GM12873 (cell line): Measurements from ENCODE around the gene SWI5.

Experiments
- TF ChIP-seq, protein P1 (sequence below): IDR thresholded peaks from 2 replicates; pipeline ENCODE4 v1.5.1; 2012; ENCODE audit warnings: low read depth, mild to moderate bottlenecking, moderate library complexity, low read length, control low read depth; ENCODE audit not compliant: insufficient read depth; ENCODE audit errors: missing control alignments

Gene SWI5

DNA sequence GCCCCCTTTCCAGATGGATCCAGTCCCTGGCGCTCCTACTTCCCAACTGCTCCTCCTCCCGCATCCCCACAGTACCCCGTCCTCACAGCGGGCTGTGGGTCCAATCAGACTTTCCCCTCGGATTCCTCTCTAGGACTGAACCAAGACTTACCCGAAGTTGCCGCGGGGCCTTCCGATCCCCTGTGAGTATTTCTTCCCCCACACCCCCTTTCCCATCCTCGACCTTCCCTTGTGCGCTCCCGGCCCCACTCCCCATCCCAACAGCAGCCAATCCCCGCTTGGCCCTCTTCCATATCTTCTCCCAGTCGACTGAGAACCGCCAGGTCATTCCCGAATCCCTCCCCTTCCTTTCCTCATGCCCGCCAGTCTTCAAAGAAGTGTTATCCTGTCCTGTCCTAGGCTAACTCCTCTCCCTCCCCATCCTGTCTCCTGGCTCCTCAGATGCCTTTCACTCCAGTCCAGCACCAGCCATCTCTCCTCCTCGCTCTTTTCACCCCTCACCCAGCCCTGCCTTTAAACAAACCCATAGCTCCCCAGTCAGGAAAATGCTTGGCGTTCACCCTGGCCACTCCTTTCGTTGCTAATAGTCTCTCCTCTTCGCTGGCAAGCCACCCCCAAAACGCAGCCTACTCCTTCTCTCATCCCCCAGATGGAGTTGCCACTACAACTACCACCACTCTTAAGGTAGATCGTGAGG lies 646 bp downstream of the SWI5 start:
- TF ChIP-seq, protein P1, sequence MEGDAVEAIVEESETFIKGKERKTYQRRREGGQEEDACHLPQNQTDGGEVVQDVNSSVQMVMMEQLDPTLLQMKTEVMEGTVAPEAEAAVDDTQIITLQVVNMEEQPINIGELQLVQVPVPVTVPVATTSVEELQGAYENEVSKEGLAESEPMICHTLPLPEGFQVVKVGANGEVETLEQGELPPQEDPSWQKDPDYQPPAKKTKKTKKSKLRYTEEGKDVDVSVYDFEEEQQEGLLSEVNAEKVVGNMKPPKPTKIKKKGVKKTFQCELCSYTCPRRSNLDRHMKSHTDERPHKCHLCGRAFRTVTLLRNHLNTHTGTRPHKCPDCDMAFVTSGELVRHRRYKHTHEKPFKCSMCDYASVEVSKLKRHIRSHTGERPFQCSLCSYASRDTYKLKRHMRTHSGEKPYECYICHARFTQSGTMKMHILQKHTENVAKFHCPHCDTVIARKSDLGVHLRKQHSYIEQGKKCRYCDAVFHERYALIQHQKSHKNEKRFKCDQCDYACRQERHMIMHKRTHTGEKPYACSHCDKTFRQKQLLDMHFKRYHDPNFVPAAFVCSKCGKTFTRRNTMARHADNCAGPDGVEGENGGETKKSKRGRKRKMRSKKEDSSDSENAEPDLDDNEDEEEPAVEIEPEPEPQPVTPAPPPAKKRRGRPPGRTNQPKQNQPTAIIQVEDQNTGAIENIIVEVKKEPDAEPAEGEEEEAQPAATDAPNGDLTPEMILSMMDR, result no peak

DNA sequence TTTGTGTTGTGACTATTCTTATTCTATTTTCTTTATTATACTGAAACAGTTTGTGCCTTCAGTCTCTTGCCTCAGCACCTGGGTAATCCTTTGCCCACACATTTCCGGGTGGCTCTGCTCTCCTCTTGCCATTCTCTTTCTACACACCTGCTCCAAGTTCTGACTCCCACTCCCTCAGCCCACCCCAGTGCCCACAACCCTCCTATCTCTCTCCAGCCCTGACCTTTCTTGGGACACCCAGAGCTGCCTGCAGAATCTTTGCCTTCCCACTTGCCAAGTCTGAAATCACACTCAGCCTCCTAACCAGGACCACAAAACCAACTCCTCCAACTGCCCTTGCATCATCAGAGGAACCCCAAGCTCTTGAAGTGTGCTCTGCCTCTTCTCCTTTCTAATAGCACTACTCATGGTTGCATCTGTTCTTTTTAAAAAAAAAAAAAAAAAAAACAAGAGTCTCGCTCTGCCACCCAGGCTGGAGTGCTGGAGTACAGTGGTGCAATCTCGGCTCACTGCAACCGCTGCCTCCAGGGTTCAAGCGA lies 4.1 kb downstream of the SWI5 start:
- TF ChIP-seq, protein P1, result no peak

DNA sequence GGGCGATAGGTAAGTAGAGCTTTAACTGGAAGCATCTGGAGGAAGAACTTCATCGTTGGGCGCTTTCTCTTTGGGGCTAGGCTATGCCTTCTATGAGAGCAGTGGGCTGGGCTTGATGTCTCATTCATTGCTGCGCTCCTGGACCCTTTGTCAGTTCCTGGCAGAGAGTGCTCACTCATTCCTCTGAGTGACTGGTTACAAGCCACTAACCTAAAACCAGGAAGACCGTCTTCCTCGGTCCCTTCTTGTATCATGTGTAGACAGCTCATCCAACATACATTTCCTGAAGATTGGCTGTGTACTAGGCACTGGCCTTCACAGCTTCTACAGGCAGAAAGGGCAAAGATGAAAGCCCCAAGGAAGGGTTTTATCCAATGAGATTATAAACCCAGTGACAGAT lies 6.4 kb downstream of the SWI5 start:
- TF ChIP-seq, protein P1, result no peak

DNA sequence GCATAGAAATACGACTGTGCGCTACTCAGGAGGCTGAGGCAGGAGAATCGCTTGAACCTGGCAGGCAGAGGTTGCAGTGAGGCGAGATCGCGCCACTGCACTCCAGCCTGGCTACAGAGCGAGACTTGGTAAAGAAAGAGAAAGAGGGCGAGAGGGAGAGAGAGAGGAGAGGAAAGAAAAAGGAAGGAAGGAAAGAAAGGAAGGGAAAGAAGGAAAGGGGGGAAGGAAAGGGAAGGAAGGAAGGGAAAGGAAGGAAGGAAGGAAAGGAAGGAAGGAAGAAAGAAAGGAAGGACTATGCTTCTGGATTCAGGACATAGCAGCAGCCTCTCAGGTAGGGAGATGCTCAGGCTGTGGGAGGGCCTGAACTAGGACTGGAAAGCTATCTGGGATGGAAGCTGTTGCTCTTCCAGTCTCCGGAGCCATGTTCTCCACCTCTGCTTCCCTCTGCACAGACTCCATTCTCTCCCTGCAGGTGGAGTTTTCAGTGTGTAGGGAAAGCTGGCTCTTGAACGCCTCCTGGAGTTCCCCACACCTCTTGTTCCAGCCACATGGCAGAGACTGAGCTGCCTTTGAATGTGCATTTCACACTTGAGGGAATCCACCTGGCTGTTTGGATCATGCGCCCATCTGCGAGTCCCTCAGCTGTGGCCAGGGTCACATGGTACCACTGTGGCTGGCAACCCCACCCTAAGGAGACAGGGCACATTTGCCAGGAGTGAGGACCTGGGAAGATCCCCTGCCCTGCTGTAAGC lies 9.1 kb downstream of the SWI5 start:
- TF ChIP-seq, protein P1, result no peak

DNA sequence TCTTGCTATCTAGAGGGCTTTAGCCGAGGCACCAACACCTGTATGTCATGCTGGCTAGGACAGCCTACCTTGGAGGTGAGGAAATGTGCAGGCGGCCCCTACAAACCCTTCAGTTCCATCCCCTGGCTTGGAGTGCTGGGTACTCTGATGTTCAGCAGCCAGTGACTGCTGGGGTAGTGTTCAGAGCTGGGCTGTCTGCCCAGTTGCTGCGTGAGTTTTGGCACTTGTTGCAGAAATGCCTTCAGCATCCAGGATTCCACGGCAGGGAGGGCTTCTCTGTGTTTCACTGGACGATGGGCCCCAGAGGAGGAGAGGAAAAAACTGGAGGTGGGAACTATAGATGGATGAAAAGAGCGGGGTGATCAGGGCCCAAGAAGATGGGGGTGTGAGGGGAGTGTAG lies 10.4 kb downstream of the SWI5 start:
- TF ChIP-seq, protein P1, result no peak

DNA sequence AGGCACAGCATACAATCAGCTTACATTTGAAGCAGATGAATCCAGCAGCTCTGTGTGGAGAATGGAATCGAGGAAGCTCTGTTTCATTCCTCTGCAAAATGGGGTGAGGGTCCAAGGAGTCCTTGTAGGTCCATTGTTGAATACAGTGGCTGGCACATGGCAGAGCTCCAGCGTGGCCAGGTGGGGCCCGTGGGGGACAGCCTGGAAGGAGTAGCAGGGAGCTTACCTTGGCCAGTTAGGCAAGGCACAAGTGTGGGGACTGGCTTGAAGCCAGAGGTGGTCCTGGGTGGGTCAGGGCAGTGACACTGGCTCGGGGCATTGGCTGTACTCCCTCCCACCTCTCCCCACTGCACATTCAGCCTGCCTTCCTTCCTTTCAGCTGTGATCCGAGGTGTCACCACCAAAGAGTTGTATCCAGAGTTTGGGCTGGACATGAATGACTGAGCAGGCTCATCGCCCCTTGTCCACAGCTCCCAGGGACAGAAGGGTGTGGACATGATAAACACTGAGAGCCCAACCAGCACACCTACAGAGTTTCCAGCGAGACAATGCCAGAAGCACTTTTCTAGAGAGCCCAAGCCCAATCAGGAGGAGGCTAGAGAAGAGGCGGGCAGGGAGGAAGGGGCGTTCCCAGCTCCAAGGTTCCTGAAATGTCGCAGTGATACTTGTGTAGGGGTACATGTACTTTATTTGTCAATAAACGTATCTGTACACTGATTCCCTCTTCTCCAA lies 12.4 kb downstream of the SWI5 start:
- TF ChIP-seq, protein P1, result no peak

DNA sequence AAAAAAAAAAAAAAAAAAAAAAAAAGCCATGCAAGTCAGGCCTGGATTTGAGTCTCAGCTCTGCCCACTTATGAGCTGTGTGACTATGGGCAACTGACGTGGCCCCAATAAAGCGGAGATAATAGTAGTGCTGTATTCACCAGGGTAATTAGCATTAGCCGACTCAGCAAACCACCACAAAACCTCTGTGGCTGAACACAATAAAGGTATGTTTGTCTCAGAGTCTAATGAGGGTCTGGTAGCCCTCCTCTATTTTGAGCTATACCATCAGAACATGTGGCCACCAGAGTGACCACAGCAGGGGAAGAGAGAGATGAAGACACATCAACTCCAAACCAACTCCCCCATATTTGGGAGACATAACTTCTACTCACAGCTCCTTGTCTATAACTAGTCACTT lies 15.9 kb downstream of the SWI5 start:
- TF ChIP-seq, protein P1, result no peak
